ENCODE results near the gene TNFRSF14.

The TNFRSF14 gene

DNA sequence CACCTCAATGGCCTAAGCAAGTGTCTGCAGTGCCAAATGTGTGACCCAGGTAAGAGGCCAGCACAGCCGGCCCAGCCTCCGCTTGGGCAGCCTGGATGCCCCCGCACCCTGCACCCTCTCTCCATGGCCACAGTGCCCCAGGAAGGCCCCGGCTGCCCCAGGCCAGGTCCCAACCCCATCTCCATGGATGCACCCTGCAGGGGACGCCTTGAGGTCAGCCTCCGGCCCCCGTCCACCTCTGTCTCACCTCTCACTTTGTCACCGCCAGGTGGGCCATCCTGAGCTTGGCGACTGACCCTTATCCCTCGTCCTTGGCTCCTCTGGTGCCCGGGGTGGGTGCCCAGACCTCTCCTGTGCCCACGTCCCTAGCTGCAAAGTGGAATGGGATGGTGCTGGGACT is 2.2 kb downstream of the TNFRSF14 start:
- ChIA-PET POLR2A (no interaction called here), CTCF (interaction anchor here (1.3 to 5.5 kb wide), 3 partner anchors 10 to 144 kb away, joined by 3 to 45 read pairs (median 4); no protein-coding TSS in a partner anchor)
- DNase-seq (ENCODE audit: low read depth, low spot score), result no peak
- TF ChIP-seq, protein P1, sequence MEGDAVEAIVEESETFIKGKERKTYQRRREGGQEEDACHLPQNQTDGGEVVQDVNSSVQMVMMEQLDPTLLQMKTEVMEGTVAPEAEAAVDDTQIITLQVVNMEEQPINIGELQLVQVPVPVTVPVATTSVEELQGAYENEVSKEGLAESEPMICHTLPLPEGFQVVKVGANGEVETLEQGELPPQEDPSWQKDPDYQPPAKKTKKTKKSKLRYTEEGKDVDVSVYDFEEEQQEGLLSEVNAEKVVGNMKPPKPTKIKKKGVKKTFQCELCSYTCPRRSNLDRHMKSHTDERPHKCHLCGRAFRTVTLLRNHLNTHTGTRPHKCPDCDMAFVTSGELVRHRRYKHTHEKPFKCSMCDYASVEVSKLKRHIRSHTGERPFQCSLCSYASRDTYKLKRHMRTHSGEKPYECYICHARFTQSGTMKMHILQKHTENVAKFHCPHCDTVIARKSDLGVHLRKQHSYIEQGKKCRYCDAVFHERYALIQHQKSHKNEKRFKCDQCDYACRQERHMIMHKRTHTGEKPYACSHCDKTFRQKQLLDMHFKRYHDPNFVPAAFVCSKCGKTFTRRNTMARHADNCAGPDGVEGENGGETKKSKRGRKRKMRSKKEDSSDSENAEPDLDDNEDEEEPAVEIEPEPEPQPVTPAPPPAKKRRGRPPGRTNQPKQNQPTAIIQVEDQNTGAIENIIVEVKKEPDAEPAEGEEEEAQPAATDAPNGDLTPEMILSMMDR (IDR thresholded peaks at IDR 0.05; ENCODE audit: insufficient read depth, low read length, missing control alignments), result no peak
- no peak overlapping the region for H3K4me3 ChIP-seq (ENCODE audit: low read depth, low read length)

GRCh38 chr1:2558861-2559260 is 2.7 kb downstream of the TNFRSF14 start:
- ChIA-PET CTCF (interaction anchor here (1.3 to 5.5 kb wide), 2 partner anchors 11 to 144 kb away, joined by 4 to 45 read pairs; no protein-coding TSS in a partner anchor), POLR2A (interaction anchor here (0.6 kb wide), 1 partner anchor 141 kb away, joined by 3 read pairs; no protein-coding TSS in a partner anchor)
- DNase-seq (ENCODE audit: low read depth, low spot score), result no peak
- H3K4me3 ChIP-seq (ENCODE audit: low read depth, low read length), result no peak overlapping the region
- TF ChIP-seq, protein P1 (IDR thresholded peaks at IDR 0.05; ENCODE audit: insufficient read depth, low read length, missing control alignments), result no peak

GRCh38 chr1:2559509-2560298 is 3.5 kb downstream of the TNFRSF14 start:
- ChIA-PET POLR2A (interaction anchor here (0.6 kb wide), 1 partner anchor 142 kb away, joined by 3 read pairs; no protein-coding TSS in a partner anchor), CTCF (interaction anchor here (2.2 to 5.5 kb wide), 2 partner anchors 11 kb away, joined by 9 to 45 read pairs; no protein-coding TSS in a partner anchor)
- H3K4me3 ChIP-seq (ENCODE audit: low read depth, low read length), result no peak overlapping the region
- DNase-seq (ENCODE audit: low read depth, low spot score), result no peak
- TF ChIP-seq, protein P1 (IDR thresholded peaks at IDR 0.05; ENCODE audit: insufficient read depth, low read length, missing control alignments), result no peak

DNA sequence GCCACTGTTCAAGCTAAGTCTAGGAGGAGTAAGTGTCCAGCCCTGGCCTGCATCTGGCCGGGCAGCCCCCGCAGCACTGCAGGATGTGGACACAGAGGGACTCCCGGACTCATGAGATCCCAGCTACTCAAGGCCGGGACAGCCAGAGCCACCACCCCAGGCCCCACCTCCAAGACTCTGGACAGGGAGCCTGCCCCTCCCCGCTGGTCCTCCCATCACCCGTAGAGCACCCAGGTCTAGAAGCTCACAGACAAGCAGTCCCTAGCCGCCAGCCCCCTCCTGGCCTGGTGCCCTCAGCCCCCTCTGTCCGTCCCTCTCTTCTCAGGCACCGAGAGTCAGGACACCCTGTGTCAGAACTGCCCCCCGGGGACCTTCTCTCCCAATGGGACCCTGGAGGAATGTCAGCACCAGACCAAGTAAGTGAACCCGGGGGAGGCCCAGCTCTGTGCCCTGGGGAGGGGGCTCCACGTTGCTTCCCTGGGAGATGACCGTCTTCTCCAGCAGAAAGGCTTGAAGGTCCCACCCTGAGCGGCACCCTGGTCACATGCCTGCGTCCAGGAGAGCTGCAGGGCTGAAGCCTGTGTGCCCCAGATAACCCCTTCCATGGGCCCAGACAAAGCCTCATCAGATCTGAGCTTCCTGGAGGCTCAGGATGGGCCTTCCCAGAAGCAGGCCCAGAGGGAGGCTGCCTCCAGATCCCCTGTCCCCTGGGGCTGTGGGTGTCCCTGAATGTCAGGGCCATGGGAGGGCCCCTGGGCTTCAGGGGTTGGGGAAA is 4.3 kb downstream of the TNFRSF14 start:
- no peak for DNase-seq (ENCODE audit: low read depth, low spot score)
- ChIA-PET CTCF (interaction anchor here (2.2 to 5.5 kb wide), 2 partner anchors 10 to 12 kb away, joined by 9 to 45 read pairs; no protein-coding TSS in a partner anchor), POLR2A (no interaction called here)
- no peak overlapping the region for H3K4me3 ChIP-seq (ENCODE audit: low read depth, low read length)
- TF ChIP-seq, protein P1 (IDR thresholded peaks at IDR 0.05; ENCODE audit: insufficient read depth, low read length, missing control alignments), result no peak

- TF ChIP-seq, protein P1 (IDR thresholded peaks at IDR 0.05; ENCODE audit: insufficient read depth, low read length, missing control alignments), result no peak
- DNase-seq (ENCODE audit: low read depth, low spot score), result no peak
Measured at GRCh38 chr1:2561446-2561845, 5.3 kb downstream of the TNFRSF14 start.

More at GRCh38 chr1:2561446-2561845, 5.3 kb downstream of the TNFRSF14 start:
- CTCF ChIA-PET, result interaction anchor here (1.0 to 2.6 kb wide), 3 partner anchors 9 to 145 kb away, joined by 3 to 11 read pairs (median 9); no protein-coding TSS in a partner anchor
- POLR2A ChIA-PET, result no interaction called here
- no peak overlapping the region for H3K4me3 ChIP-seq (ENCODE audit: low read depth, low read length)

Data from AG04449 (cell line).